ENCODE measurements around the gene FBXO44.

The FBXO44 gene

GRCh38 chr1:11671544-11672286 is 17.0 kb downstream of the FBXO44 start:
- DNase-seq = no peak
- no peak overlapping the region for H3K27ac ChIP-seq
- peaks cover 3% of the 10 kb centered on the region for H3K36me3 ChIP-seq (replicated peaks)
- H3K27me3 ChIP-seq (replicated peaks) = no peaks in the 10 kb centered on the region
- in situ Hi-C loops (cut with HindIII; ENCODE audit: low pct_ligation_motif_present, low sequenced_read_pairs) = no loop called here
- no peak overlapping the region for H3K4me3 ChIP-seq (ENCODE audit: low read depth, low read length)
- TF ChIP-seq, protein P1, sequence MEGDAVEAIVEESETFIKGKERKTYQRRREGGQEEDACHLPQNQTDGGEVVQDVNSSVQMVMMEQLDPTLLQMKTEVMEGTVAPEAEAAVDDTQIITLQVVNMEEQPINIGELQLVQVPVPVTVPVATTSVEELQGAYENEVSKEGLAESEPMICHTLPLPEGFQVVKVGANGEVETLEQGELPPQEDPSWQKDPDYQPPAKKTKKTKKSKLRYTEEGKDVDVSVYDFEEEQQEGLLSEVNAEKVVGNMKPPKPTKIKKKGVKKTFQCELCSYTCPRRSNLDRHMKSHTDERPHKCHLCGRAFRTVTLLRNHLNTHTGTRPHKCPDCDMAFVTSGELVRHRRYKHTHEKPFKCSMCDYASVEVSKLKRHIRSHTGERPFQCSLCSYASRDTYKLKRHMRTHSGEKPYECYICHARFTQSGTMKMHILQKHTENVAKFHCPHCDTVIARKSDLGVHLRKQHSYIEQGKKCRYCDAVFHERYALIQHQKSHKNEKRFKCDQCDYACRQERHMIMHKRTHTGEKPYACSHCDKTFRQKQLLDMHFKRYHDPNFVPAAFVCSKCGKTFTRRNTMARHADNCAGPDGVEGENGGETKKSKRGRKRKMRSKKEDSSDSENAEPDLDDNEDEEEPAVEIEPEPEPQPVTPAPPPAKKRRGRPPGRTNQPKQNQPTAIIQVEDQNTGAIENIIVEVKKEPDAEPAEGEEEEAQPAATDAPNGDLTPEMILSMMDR (IDR thresholded peaks at IDR 0.05; ENCODE audit: low read depth, low read length, missing control alignments) = no peak

DNA sequence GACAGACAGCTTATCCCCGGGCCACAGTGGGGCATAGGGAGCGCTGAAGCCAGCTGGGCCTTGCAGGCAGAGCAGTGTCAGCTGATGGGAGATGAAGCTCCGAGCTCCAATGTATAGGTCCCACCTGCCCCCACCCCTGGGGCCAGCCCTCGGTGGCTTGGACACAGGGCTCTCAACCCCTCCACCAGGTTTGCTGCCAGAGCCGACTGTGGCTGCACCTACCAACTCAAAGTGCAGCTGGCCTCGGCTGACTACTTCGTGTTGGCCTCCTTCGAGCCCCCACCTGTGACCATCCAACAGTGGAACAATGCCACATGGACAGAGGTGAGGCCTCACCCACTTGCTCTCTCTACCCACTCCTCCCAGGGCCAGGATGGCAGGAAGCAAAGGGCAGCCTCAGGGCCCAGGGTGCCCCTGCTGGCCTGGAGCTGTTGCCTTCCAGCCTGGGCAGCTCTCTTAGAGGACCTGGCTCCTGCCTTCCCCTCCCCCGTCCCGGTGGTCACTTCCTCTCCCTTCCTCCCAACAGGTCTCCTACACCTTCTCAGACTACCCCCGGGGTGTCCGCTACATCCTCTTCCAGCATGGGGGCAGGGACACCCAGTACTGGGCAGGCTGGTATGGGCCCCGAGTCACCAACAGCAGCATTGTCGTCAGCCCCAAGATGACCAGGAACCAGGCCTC is 18.6 kb downstream of the FBXO44 start:
- DNase-seq = no peak
- no peaks in the 10 kb centered on the region for H3K27me3 ChIP-seq (replicated peaks)
- H3K4me3 ChIP-seq (ENCODE audit: low read depth, low read length) = no peak overlapping the region
- H3K36me3 ChIP-seq (replicated peaks) = peaks cover 3% of the 10 kb centered on the region
- in situ Hi-C loops (cut with HindIII; ENCODE audit: low pct_ligation_motif_present, low sequenced_read_pairs) = no loop called here
- H3K27ac ChIP-seq = no peak overlapping the region
- TF ChIP-seq, protein P1 (IDR thresholded peaks at IDR 0.05; ENCODE audit: low read depth, low read length, missing control alignments) = no peak

GRCh38 chr1:11674488-11674887 is 19.8 kb downstream of the FBXO44 start:
- peaks cover 3% of the 10 kb centered on the region for H3K36me3 ChIP-seq (replicated peaks)
- TF ChIP-seq, protein P1 (IDR thresholded peaks at IDR 0.05; ENCODE audit: low read depth, low read length, missing control alignments) = no peak

DNA sequence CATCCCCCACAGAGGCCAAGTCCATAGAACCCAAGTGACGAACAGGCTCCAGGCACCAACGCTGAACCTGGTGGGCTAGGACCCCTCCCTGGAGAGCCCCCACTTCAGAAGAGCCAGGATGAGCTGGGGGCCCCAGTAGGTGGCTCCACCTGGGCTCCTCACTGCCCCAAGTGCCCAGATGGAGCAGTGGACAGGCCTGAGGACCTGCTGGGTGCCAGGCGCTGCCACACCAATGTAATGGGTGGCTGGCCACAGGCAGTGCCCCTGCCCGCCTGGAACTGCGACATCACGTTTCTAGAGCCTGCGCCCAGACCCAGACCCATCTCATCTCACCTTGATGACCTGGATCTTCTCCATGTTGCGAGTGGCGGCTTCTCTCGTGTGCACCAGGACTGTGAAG is 20.6 kb downstream of the FBXO44 start:
- Histone ChIP-seq H3K27ac (no peak overlapping the region), H3K27me3 (replicated peaks) (no peaks in the 10 kb centered on the region), H3K4me3 (ENCODE audit: low read depth, low read length) (no peak overlapping the region), H3K36me3 (replicated peaks) (peaks cover 3% of the 10 kb centered on the region)
- DNase-seq = no peak
- TF ChIP-seq, protein P1 (IDR thresholded peaks at IDR 0.05; ENCODE audit: low read depth, low read length, missing control alignments) = no peak
- in situ Hi-C loops (cut with HindIII; ENCODE audit: low pct_ligation_motif_present, low sequenced_read_pairs) = no loop called here

More at GRCh38 chr1:11674488-11674887, 19.8 kb downstream of the FBXO44 start:
- Histone ChIP-seq H3K27me3 (replicated peaks) (no peaks in the 10 kb centered on the region), H3K4me3 (ENCODE audit: low read depth, low read length) (no peak overlapping the region), H3K27ac (no peak overlapping the region)
- in situ Hi-C loops (cut with HindIII; ENCODE audit: low pct_ligation_motif_present, low sequenced_read_pairs) = no loop called here
- no peak for DNase-seq

GRCh38 chr1:11676386-11677103 is 21.9 kb downstream of the FBXO44 start:
- Histone ChIP-seq H3K36me3 (replicated peaks) (peaks cover 3% of the 10 kb centered on the region), H3K27me3 (replicated peaks) (no peaks in the 10 kb centered on the region), H3K4me3 (ENCODE audit: low read depth, low read length) (no peak overlapping the region), H3K27ac (no peak overlapping the region)
- in situ Hi-C loops (cut with HindIII; ENCODE audit: low pct_ligation_motif_present, low sequenced_read_pairs) = no loop called here
- TF ChIP-seq, protein P1 (IDR thresholded peaks at IDR 0.05; ENCODE audit: low read depth, low read length, missing control alignments) = no peak
- DNase-seq = no peak

Data from brain microvascular endothelial cell (primary cell).